HepG2 (cell line): ENCODE measurements around the gene IFT172. TPM values are rescaled to one million over a fixed set of nuclear protein-coding genes. Genes with fewer than 3 reads are reported as not detected.

Experiments
- BRF2 ChIP-seq: sonication (generic); formaldehyde crosslinking; IDR thresholded peaks from 2 replicates; pipeline ENCODE4 v1.8.1; 2022; ENCODE audit warnings: mild to moderate bottlenecking, missing genetic modification reagents
- CHCHD3 ChIP-seq: sonication (generic); formaldehyde crosslinking; IDR thresholded peaks from 2 replicates; pipeline ENCODE4 v1.8.0; 2022; ENCODE audit warnings: mild to moderate bottlenecking, missing genetic modification reagents, moderate library complexity
- GRHL1 ChIP-seq: sonication (generic); formaldehyde crosslinking; conservative IDR thresholded peaks from 2 replicates; pipeline ENCODE4 v1.8.0; 2022; ENCODE audit warnings: missing genetic modification reagents
- HMG20A ChIP-seq: IDR thresholded peaks from 2 replicates; pipeline ENCODE4 v1.6.1; 2016; ENCODE audit warnings: borderline replicate concordance
- MYC ChIP-seq: sonication (generic); formaldehyde crosslinking; IDR thresholded peaks from 2 replicates; pipeline ENCODE4 v1.9.0; 2021; ENCODE audit warnings: missing genetic modification reagents, borderline replicate concordance
- PCBP2 ChIP-seq: fragments of 200-400 bp; formaldehyde crosslinking; optimal IDR thresholded peaks from 2 replicates; pipeline ENCODE3; 2018; ENCODE audit warnings: low read length, low read depth; ENCODE audit not compliant: poor library complexity, severe bottlenecking
- PRDM15 ChIP-seq: sonication (generic); formaldehyde crosslinking; IDR thresholded peaks from 2 replicates; pipeline ENCODE4 v1.4.0; 2020; ENCODE audit warnings: missing genetic modification reagents
- U2AF2 ChIP-seq: fragments of 200-400 bp; formaldehyde crosslinking; IDR thresholded peaks from 2 replicates; pipeline ENCODE4 v1.6.1; 2017; ENCODE audit warnings: low read depth, mild to moderate bottlenecking, low read length
- ZFX ChIP-seq: sonication (generic); formaldehyde crosslinking; IDR thresholded peaks from 2 replicates; pipeline ENCODE4 v1.4.0; 2020; ENCODE audit warnings: mild to moderate bottlenecking, low read depth, missing genetic modification reagents, moderate library complexity
- ZNF496 ChIP-seq: sonication (generic); formaldehyde crosslinking; IDR thresholded peaks from 2 replicates; pipeline ENCODE4 v1.8.1; 2023; ENCODE audit warnings: mild to moderate bottlenecking, moderate library complexity, missing genetic modification reagents; ENCODE audit not compliant: insufficient replicate concordance
- ZNF563 ChIP-seq: sonication (generic); formaldehyde crosslinking; IDR thresholded peaks from 2 replicates; pipeline ENCODE4 v1.8.0; 2022; ENCODE audit warnings: mild to moderate bottlenecking, moderate library complexity, missing genetic modification reagents
- ZNF615 ChIP-seq: sonication (generic); formaldehyde crosslinking; IDR thresholded peaks from 2 replicates; pipeline ENCODE4 v1.5.0; 2020; ENCODE audit warnings: mild to moderate bottlenecking, missing genetic modification reagents, borderline replicate concordance
- ZNF746 ChIP-seq: sonication (generic); formaldehyde crosslinking; IDR thresholded peaks from 2 replicates; pipeline ENCODE4 v1.8.0; 2022; ENCODE audit warnings: mild to moderate bottlenecking, missing genetic modification reagents
- polyA plus RNA-seq, 8 experiments: library from polyadenylated mRNA; depleted of rRNA in 3 of 8; stranded (reverse) in 7 of 8; unstranded in 1 of 8; fragments of >200 nt; fragmentation: Illumina TruSeq in 4 of 8; extraction: Trizol in 4 of 8; gene quantifications; 2 replicates each; pipeline versions ENCODE4 v1.2.1 to v1.2.3, GENCODE V29; 2011 to 2016; ENCODE audit warnings: low read depth in 4 of 8, missing spikeins in 1 of 8, mixed read lengths in 1 of 8; ENCODE audit not compliant: insufficient read depth in 1 of 8
- total RNA-seq, 5 experiments: library from RNA; depleted of rRNA; stranded (reverse); fragments of >200 nt; fragmentation: Illumina TruSeq; extraction: Trizol; gene quantifications; 2 replicates each; pipeline ENCODE4 v1.2.3, GENCODE V29; 2016; ENCODE audit warnings: low read depth in 1 of 5
- TF ChIP-seq, protein P1 (sequence below): sonication (generic); formaldehyde crosslinking; IDR thresholded peaks from 2 replicates; pipeline ENCODE4 v1.4.0; 2020; ENCODE audit warnings: missing genetic modification reagents, borderline replicate concordance
- TF ChIP-seq, protein P2 (sequence below): sonication (generic); formaldehyde crosslinking; IDR thresholded peaks from 2 replicates; pipeline ENCODE4 v1.4.0; 2020; ENCODE audit warnings: missing genetic modification reagents, mild to moderate bottlenecking, borderline replicate concordance

IFT172 gene
- total and polyA plus RNA-seq, 2 of the 13 experiments (the other 11 are each of a cell fraction or from before 2014, with no cell fraction given): 21.6 to 35.7 TPM

GRCh38 chr2:27428978-27429541 lies 60.5 kb downstream of the IFT172 start (continued):
- TF ChIP-seq PRDM15 (CRISPR knock-in tag): no peak
- TF ChIP-seq GRHL1 (CRISPR knock-in tag): no peak
- no peak for TF ChIP-seq ZNF496
- no peak for TF ChIP-seq PCBP2
- no peak for TF ChIP-seq BRF2 (CRISPR knock-in tag)
- TF ChIP-seq MYC (CRISPR knock-in tag): peak; percentile 65
- no peak for TF ChIP-seq U2AF2
- no peak; the same call in 1 of the 2 replicates for TF ChIP-seq ZNF563 (CRISPR knock-in tag)
- no peak for TF ChIP-seq ZNF615 (CRISPR knock-in tag)
- peak; percentile 94 for TF ChIP-seq ZFX (CRISPR knock-in tag)
- TF ChIP-seq HMG20A: no peak; the same call in 1 of the 2 replicates
- TF ChIP-seq, protein P1, sequence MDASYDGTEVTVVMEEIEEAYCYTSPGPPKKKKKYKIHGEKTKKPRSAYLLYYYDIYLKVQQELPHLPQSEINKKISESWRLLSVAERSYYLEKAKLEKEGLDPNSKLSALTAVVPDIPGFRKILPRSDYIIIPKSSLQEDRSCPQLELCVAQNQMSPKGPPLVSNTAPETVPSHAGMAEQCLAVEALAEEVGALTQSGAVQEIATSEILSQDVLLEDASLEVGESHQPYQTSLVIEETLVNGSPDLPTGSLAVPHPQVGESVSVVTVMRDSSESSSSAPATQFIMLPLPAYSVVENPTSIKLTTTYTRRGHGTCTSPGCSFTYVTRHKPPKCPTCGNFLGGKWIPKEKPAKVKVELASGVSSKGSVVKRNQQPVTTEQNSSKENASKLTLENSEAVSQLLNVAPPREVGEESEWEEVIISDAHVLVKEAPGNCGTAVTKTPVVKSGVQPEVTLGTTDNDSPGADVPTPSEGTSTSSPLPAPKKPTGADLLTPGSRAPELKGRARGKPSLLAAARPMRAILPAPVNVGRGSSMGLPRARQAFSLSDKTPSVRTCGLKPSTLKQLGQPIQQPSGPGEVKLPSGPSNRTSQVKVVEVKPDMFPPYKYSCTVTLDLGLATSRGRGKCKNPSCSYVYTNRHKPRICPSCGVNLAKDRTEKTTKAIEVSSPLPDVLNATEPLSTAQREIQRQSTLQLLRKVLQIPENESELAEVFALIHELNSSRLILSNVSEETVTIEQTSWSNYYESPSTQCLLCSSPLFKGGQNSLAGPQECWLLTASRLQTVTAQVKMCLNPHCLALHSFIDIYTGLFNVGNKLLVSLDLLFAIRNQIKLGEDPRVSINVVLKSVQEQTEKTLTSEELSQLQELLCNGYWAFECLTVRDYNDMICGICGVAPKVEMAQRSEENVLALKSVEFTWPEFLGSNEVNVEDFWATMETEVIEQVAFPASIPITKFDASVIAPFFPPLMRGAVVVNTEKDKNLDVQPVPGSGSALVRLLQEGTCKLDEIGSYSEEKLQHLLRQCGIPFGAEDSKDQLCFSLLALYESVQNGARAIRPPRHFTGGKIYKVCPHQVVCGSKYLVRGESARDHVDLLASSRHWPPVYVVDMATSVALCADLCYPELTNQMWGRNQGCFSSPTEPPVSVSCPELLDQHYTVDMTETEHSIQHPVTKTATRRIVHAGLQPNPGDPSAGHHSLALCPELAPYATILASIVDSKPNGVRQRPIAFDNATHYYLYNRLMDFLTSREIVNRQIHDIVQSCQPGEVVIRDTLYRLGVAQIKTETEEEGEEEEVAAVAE (CRISPR knock-in tag): no peak
- TF ChIP-seq CHCHD3 (CRISPR knock-in tag): no peak
- TF ChIP-seq, protein P2, sequence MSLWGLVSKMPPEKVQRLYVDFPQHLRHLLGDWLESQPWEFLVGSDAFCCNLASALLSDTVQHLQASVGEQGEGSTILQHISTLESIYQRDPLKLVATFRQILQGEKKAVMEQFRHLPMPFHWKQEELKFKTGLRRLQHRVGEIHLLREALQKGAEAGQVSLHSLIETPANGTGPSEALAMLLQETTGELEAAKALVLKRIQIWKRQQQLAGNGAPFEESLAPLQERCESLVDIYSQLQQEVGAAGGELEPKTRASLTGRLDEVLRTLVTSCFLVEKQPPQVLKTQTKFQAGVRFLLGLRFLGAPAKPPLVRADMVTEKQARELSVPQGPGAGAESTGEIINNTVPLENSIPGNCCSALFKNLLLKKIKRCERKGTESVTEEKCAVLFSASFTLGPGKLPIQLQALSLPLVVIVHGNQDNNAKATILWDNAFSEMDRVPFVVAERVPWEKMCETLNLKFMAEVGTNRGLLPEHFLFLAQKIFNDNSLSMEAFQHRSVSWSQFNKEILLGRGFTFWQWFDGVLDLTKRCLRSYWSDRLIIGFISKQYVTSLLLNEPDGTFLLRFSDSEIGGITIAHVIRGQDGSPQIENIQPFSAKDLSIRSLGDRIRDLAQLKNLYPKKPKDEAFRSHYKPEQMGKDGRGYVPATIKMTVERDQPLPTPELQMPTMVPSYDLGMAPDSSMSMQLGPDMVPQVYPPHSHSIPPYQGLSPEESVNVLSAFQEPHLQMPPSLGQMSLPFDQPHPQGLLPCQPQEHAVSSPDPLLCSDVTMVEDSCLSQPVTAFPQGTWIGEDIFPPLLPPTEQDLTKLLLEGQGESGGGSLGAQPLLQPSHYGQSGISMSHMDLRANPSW (CRISPR knock-in tag): no peak
- no peak; the same call in 1 of the 2 replicates for TF ChIP-seq ZNF746 (CRISPR knock-in tag)
